Cardiac atrium fibroblast (primary cell): Measurements from ENCODE around the gene BTK. TPM values are rescaled to one million over a fixed set of nuclear protein-coding genes. Genes with fewer than 3 reads are reported as not detected.

ENCODE experiments used
- total RNA-seq: library from RNA; depleted of rRNA; stranded (reverse); fragments of >200 nt; gene quantifications from 2 replicates; pipeline ENCODE4 v1.2.3, GENCODE V29; 2015

Gene BTK
- total RNA-seq, result not detected in 2 replicates

DNA sequence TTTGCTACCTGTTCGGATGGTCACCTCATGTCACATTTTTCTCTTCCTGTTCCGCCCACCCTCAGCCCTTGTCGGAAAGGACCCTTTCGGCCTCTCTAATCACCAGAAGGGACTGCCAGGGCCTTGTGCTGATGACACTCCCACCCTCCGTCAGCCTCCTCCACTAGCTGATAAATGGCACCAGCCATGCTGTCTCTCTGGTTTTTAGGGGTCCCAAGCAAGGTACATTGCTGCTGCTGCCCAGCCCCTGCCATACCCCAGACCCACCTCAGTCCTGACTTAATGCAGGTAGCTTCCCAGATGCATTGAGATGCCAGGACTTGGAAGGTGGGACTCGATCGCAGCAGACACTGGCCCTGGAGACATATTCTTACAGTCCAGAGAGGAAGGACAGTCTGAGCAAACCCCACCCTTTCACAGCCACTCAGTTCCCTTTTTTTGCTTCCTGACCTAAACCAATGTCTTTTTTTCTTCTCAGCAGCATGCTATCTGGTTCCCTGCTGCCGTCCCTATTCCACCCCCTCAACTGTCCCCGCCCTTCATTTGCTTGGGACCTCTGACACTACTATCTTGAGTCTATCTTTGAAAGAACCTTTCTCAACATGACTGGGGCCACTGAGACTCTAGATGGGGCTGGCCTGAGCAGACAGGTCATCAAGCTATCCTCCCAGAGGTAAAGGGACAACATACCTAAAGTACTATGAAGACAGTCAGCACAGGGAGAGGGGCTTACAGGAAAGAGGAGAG, at the start of gene BTK:
BTK (minus strand) TSS at position 397 of the 747 bp plus-strand sequence. CDS start 10,907 bp downstream, outside the sequence.

GRCh38 chrX:101407748-101408531, 21.9 kb upstream of the BTK start, which contains the start of the genes GLA and HNRNPH2:
Gene GLA (minus strand): TSS chrX:101407925. CDS start chrX:101407903, 22 bp downstream.
Gene HNRNPH2 (plus strand): TSS chrX:101408222. CDS start chrX:101411989, 3,767 bp downstream.

DNA sequence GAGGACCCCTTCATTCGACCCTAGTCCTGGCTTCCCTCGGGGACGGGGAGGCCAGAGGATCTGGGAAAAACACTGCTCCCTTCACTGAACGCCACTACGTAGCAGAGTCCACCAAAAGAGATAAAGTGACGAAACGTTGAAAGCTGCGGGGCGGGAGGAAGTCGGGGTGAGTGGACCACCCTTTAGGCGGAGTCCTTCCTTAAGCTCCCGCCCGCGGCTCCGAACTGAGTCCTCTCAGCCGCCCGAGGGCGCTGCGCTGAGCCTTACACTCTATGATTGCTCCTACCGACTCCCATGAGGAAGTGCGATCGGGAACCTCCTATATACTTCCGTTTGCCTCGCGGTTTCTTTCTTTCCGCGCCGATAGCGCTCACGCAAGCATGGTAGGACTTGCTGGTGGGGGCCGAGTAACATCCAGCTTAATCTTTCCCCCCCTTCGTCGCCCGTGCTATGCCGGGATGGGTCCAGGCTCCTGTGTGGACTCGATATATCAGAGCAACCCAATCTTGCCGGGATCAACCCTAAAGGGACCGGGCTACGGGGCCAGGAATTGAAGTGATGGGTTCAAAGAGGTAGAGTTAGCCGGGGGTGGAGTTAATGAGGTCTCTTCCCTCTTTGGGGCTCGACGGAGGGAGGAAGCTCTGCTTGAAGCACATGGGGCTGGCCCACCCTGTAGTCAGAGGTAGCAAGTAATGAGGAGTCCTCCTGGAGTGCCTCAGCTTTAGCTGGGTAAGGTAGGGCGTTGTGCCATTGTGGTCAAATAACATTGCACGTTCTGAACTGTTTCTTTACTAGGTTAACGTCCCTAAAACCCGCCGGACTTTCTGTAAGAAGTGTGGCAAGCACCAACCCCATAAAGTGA, 4.9 kb upstream of the BTK start, which contains the start of gene RPL36A:
RPL36A (plus strand) TSS at position 348 of the 862 bp plus-strand sequence; CDS start at position 381, 33 bp downstream.

DNA sequence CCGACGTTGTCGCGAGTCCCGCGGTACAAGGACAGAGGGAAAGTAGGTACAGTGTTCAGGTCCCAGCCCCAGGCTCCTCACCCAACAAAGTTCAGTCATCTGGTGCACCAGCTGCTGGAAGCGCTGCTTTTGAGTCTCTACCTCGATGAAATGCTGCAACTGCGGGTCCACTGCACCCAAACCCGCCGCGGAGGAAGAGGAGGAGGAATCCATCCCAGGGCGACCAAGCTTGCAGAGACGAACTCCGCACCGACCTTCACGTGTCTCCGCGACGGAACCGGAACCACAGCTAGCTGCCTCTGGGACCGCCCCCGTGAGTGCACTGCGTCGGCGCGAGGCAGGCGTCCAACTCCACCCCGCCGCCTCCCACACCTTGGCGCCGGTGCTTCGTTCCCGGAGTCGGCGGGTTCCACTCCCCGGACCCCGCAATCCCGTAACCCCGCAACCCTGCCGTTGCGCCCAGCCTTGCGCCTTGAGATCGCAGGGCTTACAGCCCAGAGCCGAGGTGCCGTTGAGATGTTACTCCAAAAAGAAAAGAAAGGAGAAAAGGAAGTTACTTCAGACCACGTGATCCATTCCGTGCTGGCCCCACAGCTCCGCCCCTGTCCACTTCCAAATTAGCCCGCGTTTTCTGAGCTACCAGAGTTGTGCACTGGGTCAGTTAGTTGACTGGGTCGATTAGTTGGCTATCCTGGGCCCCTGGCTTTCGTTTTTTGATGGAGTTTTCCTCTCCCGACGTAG, 37.4 kb downstream of the BTK start, which contains the start of gene TIMM8A:
TIMM8A (minus strand) TSS at position 291 of the 741 bp plus-strand sequence; CDS start at position 213, 78 bp downstream.

Other genes starting within 250 kb of the BTK start
- gene DRP2, start 166.4 kb downstream of the BTK start, total RNA-seq, result 0.49 and 1.3 TPM in 2 replicates
- not detected in 2 replicates for gene TAF7L, start 94.9 kb downstream of the BTK start, total RNA-seq
- 2.9 and 5.3 TPM in 2 replicates for gene TIMM8A, start 37.4 kb downstream of the BTK start, total RNA-seq
- gene RPL36A, start 4.8 kb upstream of the BTK start, total RNA-seq, result 1,468 and 2,014 TPM in 2 replicates
- 17.9 and 33.7 TPM in 2 replicates for gene GLA, start 21.7 kb upstream of the BTK start, total RNA-seq
- gene HNRNPH2, start 22.0 kb upstream of the BTK start, total RNA-seq, result 43.3 and 44.4 TPM in 2 replicates
- gene ARMCX4, start 99.3 kb upstream of the BTK start, total RNA-seq, result 0.90 and 2.1 TPM in 2 replicates
- 15.9 and 31.8 TPM in 2 replicates for gene ARMCX1, start 164.4 kb upstream of the BTK start, total RNA-seq
- 10.8 and 38.4 TPM in 2 replicates for gene ARMCX6, start 231.8 kb upstream of the BTK start, total RNA-seq
- gene ARMCX3, start 237.0 kb upstream of the BTK start, total RNA-seq, result 46.5 and 66.8 TPM in 2 replicates